ENCODE results near the gene LCE3A. TPM values are rescaled to one million over a fixed set of nuclear protein-coding genes. Genes with fewer than 3 reads are reported as not detected.

LCE3A gene
- total and polyA plus RNA-seq, 10 of the 15 experiments (the other 5 are each of a cell fraction or from before 2014, with no cell fraction given): not detected

DNA sequence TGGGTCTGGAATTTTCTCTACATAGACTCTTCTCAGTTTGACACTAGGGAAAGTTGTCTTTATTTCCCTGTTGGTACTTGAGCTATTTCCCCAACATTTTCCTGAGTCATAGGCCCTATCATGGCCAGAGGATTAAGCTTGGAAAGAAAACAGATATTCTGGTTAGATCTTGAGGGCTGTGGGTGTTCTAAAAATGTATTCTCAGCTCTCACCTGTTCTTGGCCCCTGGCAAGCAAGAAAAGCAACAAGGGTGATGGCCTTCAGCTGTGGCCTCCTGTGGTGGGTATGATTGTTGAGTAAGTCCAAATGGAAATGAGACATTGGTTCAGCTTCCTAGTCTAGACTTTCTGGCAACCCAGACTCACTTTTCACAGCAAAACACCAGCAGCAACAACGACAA, 17.4 kb upstream of the LCE3A start:
- no peak for ATAC-seq
- POLR2A ChIA-PET: no interaction called here
- RAD21 ChIA-PET (ENCODE audit: unreplicated experiment): no interaction called here
- TF ChIP-seq, protein P1, sequence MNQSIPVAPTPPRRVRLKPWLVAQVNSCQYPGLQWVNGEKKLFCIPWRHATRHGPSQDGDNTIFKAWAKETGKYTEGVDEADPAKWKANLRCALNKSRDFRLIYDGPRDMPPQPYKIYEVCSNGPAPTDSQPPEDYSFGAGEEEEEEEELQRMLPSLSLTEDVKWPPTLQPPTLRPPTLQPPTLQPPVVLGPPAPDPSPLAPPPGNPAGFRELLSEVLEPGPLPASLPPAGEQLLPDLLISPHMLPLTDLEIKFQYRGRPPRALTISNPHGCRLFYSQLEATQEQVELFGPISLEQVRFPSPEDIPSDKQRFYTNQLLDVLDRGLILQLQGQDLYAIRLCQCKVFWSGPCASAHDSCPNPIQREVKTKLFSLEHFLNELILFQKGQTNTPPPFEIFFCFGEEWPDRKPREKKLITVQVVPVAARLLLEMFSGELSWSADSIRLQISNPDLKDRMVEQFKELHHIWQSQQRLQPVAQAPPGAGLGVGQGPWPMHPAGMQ (IDR thresholded peaks at IDR 0.05; ENCODE audit: borderline replicate concordance): no peak
- TF ChIP-seq NBN (IDR thresholded peaks at IDR 0.05) (no peak), STAT3 (IDR thresholded peaks at IDR 0.05; ENCODE audit: low read depth, low read length) (no peak), SIX5 (IDR thresholded peaks at IDR 0.05; ENCODE audit: low read depth, low read length, severe bottlenecking) (no peak), HDGF (IDR thresholded peaks at IDR 0.05) (no peak), ZNF24 (IDR thresholded peaks at IDR 0.05) (no peak), CBFB (IDR thresholded peaks at IDR 0.05; ENCODE audit: low read depth) (no peak)
- TF ChIP-seq, protein P2, sequence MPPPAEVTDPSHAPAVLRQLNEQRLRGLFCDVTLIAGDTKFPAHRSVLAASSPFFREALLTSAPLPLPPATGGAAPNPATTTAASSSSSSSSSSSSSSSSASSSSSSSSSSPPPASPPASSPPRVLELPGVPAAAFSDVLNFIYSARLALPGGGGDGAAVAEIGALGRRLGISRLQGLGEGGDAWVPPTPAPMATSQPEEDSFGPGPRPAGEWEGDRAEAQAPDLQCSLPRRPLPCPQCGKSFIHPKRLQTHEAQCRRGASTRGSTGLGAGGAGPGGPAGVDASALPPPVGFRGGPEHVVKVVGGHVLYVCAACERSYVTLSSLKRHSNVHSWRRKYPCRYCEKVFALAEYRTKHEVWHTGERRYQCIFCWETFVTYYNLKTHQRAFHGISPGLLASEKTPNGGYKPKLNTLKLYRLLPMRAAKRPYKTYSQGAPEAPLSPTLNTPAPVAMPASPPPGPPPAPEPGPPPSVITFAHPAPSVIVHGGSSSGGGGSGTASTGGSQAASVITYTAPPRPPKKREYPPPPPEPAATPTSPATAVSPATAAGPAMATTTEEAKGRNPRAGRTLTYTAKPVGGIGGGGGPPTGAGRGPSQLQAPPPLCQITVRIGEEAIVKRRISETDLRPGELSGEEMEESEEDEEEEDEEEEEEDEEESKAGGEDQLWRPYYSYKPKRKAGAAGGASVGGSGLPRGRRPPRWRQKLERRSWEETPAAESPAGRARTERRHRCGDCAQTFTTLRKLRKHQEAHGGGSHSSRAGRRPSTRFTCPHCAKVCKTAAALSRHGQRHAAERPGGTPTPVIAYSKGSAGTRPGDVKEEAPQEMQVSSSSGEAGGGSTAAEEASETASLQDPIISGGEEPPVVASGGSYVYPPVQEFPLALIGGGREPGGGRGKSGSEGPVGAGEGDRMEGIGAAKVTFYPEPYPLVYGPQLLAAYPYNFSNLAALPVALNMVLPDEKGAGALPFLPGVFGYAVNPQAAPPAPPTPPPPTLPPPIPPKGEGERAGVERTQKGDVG (CRISPR knock-in tag; IDR thresholded peaks at IDR 0.05): no peak
- TF ChIP-seq, protein P3, sequence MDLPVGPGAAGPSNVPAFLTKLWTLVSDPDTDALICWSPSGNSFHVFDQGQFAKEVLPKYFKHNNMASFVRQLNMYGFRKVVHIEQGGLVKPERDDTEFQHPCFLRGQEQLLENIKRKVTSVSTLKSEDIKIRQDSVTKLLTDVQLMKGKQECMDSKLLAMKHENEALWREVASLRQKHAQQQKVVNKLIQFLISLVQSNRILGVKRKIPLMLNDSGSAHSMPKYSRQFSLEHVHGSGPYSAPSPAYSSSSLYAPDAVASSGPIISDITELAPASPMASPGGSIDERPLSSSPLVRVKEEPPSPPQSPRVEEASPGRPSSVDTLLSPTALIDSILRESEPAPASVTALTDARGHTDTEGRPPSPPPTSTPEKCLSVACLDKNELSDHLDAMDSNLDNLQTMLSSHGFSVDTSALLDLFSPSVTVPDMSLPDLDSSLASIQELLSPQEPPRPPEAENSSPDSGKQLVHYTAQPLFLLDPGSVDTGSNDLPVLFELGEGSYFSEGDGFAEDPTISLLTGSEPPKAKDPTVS (IDR thresholded peaks at IDR 0.05; ENCODE audit: low read depth, low read length): no peak
- TF ChIP-seq, protein P4, sequence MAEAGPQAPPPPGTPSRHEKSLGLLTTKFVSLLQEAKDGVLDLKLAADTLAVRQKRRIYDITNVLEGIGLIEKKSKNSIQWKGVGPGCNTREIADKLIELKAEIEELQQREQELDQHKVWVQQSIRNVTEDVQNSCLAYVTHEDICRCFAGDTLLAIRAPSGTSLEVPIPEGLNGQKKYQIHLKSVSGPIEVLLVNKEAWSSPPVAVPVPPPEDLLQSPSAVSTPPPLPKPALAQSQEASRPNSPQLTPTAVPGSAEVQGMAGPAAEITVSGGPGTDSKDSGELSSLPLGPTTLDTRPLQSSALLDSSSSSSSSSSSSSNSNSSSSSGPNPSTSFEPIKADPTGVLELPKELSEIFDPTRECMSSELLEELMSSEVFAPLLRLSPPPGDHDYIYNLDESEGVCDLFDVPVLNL (IDR thresholded peaks at IDR 0.05; ENCODE audit: low read depth, low read length): no peak
- TF ChIP-seq, protein P5, sequence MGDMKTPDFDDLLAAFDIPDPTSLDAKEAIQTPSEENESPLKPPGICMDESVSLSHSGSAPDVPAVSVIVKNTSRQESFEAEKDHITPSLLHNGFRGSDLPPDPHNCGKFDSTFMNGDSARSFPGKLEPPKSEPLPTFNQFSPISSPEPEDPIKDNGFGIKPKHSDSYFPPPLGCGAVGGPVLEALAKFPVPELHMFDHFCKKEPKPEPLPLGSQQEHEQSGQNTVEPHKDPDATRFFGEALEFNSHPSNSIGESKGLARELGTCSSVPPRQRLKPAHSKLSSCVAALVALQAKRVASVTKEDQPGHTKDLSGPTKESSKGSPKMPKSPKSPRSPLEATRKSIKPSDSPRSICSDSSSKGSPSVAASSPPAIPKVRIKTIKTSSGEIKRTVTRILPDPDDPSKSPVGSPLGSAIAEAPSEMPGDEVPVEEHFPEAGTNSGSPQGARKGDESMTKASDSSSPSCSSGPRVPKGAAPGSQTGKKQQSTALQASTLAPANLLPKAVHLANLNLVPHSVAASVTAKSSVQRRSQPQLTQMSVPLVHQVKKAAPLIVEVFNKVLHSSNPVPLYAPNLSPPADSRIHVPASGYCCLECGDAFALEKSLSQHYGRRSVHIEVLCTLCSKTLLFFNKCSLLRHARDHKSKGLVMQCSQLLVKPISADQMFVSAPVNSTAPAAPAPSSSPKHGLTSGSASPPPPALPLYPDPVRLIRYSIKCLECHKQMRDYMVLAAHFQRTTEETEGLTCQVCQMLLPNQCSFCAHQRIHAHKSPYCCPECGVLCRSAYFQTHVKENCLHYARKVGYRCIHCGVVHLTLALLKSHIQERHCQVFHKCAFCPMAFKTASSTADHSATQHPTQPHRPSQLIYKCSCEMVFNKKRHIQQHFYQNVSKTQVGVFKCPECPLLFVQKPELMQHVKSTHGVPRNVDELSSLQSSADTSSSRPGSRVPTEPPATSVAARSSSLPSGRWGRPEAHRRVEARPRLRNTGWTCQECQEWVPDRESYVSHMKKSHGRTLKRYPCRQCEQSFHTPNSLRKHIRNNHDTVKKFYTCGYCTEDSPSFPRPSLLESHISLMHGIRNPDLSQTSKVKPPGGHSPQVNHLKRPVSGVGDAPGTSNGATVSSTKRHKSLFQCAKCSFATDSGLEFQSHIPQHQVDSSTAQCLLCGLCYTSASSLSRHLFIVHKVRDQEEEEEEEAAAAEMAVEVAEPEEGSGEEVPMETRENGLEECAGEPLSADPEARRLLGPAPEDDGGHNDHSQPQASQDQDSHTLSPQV (IDR thresholded peaks at IDR 0.05): no peak

More for the DNA sequence above, 17.4 kb upstream of the LCE3A start:
- Histone ChIP-seq H2AFZ (ENCODE audit: control insufficient read depth, low read depth, low read length) (no peak overlapping the region), H3K27ac (ENCODE audit: control insufficient read depth, insufficient read depth) (no peak overlapping the region), H4K20me1 (ENCODE audit: control insufficient read depth, insufficient read depth) (no peaks in the 10 kb centered on the region), H3K36me3 (ENCODE audit: control insufficient read depth in 2 of 2, insufficient read depth in 2 of 2, low read length in 1 of 2) (no peaks in the 10 kb centered on the region), H3K4me1 (ENCODE audit: control insufficient read depth, insufficient read depth, low read length) (no peaks in the 10 kb centered on the region), H3K9me3 (replicated peaks; ENCODE audit: control insufficient read depth, insufficient read depth, low read length) (no peaks in the 10 kb centered on the region), H3K9ac (ENCODE audit: control insufficient read depth, insufficient read depth, low read length) (no peak overlapping the region), H3K4me3 (no peak overlapping the region), H3K27me3 (replicated peaks in 1 of 2; ENCODE audit: control insufficient read depth in 2 of 2, insufficient read depth in 2 of 2, low read length in 1 of 2) (no peaks in the 10 kb centered on the region), H3K79me2 (ENCODE audit: control insufficient read depth, insufficient read depth, low read length) (no peaks in the 10 kb centered on the region), H3K4me2 (ENCODE audit: control insufficient read depth, insufficient read depth) (no peak overlapping the region)
- ChIA-PET SMC1A (ENCODE audit: uncharacterized antibody, unreplicated experiment) (interaction anchor here (1.4 kb wide), 1 partner anchor 8 kb away, joined by 3 read pairs; no protein-coding TSS in a partner anchor), CTCF (interaction anchor here (1.2 to 5.8 kb wide), 3 partner anchors 13 to 286 kb away, joined by 3 to 24 read pairs (median 4); no protein-coding TSS in a partner anchor)
- intact Hi-C loops (cut with micrococcal nuclease; ENCODE audit: unreplicated experiment) (no loop called here), in situ Hi-C loops (cut with MboI) (no loop called here)
- DNase-seq (ENCODE audit: low read depth, low spot score) (no peak), FAIRE-seq (no peak)
- WGBS (ENCODE audit: insufficient coverage, insufficient replicate concordance, low lambda C conversion rate, missing lambda C conversion rate): 29% methylated on average over 1 of the region's 1 CpG
- BruUV-seq (replicated peaks): no TSS peak
